ENCODE results near the gene UFC1. TPM values are rescaled to one million over a fixed set of nuclear protein-coding genes. Genes with fewer than 3 reads are reported as not detected.

UFC1 gene
- total and polyA plus RNA-seq, 2 donors (not counting 3 experiments of a cell fraction or from before 2014, with no cell fraction given), result 102 to 149 TPM

DNA sequence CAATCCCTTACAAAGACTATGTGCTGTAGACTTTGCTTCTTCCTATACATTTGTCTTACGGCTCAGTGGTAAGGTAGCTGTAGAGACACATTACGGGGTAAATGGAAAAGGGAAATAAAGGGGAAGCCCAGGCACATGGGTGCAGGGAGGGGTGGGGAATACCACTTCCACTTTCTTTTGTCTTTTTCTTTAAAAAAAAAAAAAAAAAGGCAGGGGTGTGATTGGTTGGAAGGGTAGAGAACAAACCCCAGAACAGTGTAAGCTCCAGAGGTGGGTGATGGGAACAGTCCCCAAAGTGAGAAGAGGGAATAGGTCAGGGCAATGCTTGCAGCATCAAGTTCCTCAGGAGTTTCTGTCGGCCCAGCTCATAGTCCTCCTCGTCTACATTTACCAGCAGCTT lies 31.9 kb upstream of the UFC1 start:
- Histone ChIP-seq H3K27ac (ENCODE audit: insufficient read depth, low read depth, low read length) (no peak overlapping the region), H3K4me2 (ENCODE audit: insufficient read depth, low read length) (no peak overlapping the region), H2AFZ (ENCODE audit: low read depth, low read length) (no peak overlapping the region), H3K4me1 (ENCODE audit: control insufficient read depth, extremely low read depth, insufficient read depth, low read length) (peaks cover 11% of the 10 kb centered on the region), H3K9me1 (replicated peaks; ENCODE audit: control insufficient read depth, extremely low read depth, insufficient read depth, low read length) (no peaks in the 10 kb centered on the region), H4K20me1 (replicated peaks; ENCODE audit: control insufficient read depth, extremely low read depth, insufficient read depth, low read length) (no peaks in the 10 kb centered on the region), H3K9me3 (replicated peaks; ENCODE audit: control insufficient read depth, insufficient read depth, low read length) (no peaks in the 10 kb centered on the region), H3K4me3 (replicated peaks in 1 of 3; ENCODE audit: insufficient read depth in 1 of 3, low read depth in 1 of 3, low read length in 3 of 3) (no peak overlapping the region), H3K9ac (replicated peaks; ENCODE audit: extremely low read depth, insufficient read depth, low read length) (no peak overlapping the region), H3K79me2 (ENCODE audit: control insufficient read depth, insufficient read depth, low read length) (peaks cover 29% of the 10 kb centered on the region), H3K36me3 (ENCODE audit: control insufficient read depth in 2 of 2, extremely low read depth in 1 of 2, insufficient read depth in 2 of 2, low read length in 2 of 2) (peaks cover 18 to 39% of the 10 kb centered on the region in 2 experiments), H3K27me3 (ENCODE audit: control insufficient read depth in 2 of 2, insufficient read depth in 2 of 2, low read length in 2 of 2) (no peaks in the 10 kb centered on the region)
- no peak for FAIRE-seq
- TF ChIP-seq GATA2 (IDR thresholded peaks at IDR 0.05; ENCODE audit: insufficient read depth, insufficient read length, low read depth, low read length) (no peak), MYC (IDR thresholded peaks at IDR 0.05; ENCODE audit: low read depth, low read length) (no peak), JUN (IDR thresholded peaks at IDR 0.05; ENCODE audit: borderline replicate concordance, insufficient read depth, insufficient read length, low read depth) (no peak), FOS (IDR thresholded peaks at IDR 0.05; ENCODE audit: borderline replicate concordance, insufficient read depth, low read length) (no peak), POLR2AphosphoS5 (IDR thresholded peaks at IDR 0.05; ENCODE audit: insufficient read depth, low read depth, low read length) (no peak), EZH2 (IDR thresholded peaks at IDR 0.05; ENCODE audit: borderline replicate concordance, low read depth, low read length, severe bottlenecking) (no peak), POLR2A (IDR thresholded peaks at IDR 0.05; ENCODE audit: low read depth, low read length) (no peak)
- TF ChIP-seq, protein P1, sequence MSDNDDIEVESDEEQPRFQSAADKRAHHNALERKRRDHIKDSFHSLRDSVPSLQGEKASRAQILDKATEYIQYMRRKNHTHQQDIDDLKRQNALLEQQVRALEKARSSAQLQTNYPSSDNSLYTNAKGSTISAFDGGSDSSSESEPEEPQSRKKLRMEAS (IDR thresholded peaks at IDR 0.05; ENCODE audit: insufficient read depth, insufficient read length), result no peak
- TF ChIP-seq, protein P2, sequence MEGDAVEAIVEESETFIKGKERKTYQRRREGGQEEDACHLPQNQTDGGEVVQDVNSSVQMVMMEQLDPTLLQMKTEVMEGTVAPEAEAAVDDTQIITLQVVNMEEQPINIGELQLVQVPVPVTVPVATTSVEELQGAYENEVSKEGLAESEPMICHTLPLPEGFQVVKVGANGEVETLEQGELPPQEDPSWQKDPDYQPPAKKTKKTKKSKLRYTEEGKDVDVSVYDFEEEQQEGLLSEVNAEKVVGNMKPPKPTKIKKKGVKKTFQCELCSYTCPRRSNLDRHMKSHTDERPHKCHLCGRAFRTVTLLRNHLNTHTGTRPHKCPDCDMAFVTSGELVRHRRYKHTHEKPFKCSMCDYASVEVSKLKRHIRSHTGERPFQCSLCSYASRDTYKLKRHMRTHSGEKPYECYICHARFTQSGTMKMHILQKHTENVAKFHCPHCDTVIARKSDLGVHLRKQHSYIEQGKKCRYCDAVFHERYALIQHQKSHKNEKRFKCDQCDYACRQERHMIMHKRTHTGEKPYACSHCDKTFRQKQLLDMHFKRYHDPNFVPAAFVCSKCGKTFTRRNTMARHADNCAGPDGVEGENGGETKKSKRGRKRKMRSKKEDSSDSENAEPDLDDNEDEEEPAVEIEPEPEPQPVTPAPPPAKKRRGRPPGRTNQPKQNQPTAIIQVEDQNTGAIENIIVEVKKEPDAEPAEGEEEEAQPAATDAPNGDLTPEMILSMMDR (IDR thresholded peaks at IDR 0.05; ENCODE audit: extremely low read depth in 1 of 2, insufficient read depth in 1 of 2, low read depth in 1 of 2, low read length in 2 of 2), result no peak
- BruUV-seq (replicated peaks), result no TSS peak
- CTCF ChIA-PET, result interaction anchor here (1.0 to 1.1 kb wide), 2 partner anchors 14 to 19 kb away, joined by 3 to 5 read pairs; no protein-coding TSS in a partner anchor
- POLR2A ChIA-PET, result no interaction called here
- intact Hi-C loops (cut with micrococcal nuclease), result no loop called here
- dilution Hi-C loops (cut with MboI; ENCODE audit: extremely low pct_ligation_motif_present, low sequenced_read_pairs), result no loop called here
- DNase-seq (ENCODE audit: low read depth, low spot score), result no peak

Measured in endothelial cell of umbilical vein (primary cell).